Gastrocnemius medialis (tissue), 4 donors: ENCODE results near the gene VAMP5.

ENCODE experiments used
- CTCF ChIP-seq, 5 experiments: fragments of 450-650 bp in 3 of 5; fragments of 200-600 bp in 2 of 5; sonication (generic) in 2 of 5; IDR thresholded peaks in 4 of 5; conservative IDR thresholded peaks in 1 of 5; 1 replicate in 4 of 5; 2 replicates in 1 of 5; pipeline ENCODE4 v1.5.1; 2016 to 2019; ENCODE audit warnings: antibody characterized with exemption in 5 of 5, mild to moderate bottlenecking in 3 of 5, moderate library complexity in 3 of 5
- POLR2A ChIP-seq, 2 donors: fragments of 450-650 bp; IDR thresholded peaks; one replicate each; pipeline ENCODE4 v1.6.1; 2017; ENCODE audit warnings: antibody characterized with exemption in 2 of 2, mild to moderate bottlenecking in 2 of 2, moderate library complexity in 2 of 2

GRCh38 chr2:85561280-85562212 lies 22.7 kb upstream of the VAMP5 start, which contains the start of gene GGCX:
- peak in 3 of 5 experiments; percentile 27 to 58 (median 55) for TF ChIP-seq CTCF (IDR thresholded peaks at IDR 0.05 in 4 of 5, conservative IDR thresholded peaks at IDR 0.05 in 1 of 5)
- TF ChIP-seq POLR2A (IDR thresholded peaks at IDR 0.05), result peak; percentile 81 to 83
